K562 (cell line): Measurements from ENCODE around the gene TULP1. TPM values are rescaled to one million over a fixed set of nuclear protein-coding genes. Genes with fewer than 3 reads are reported as not detected.

ENCODE experiments used
- ARID1B ChIP-seq: fragments of 450-650 bp; IDR thresholded peaks from 2 replicates; pipeline ENCODE4 v1.6.1; 2016; ENCODE audit warnings: antibody characterized with exemption, mild to moderate bottlenecking, inconsistent platforms
- BCOR ChIP-seq: fragments of 450-650 bp; IDR thresholded peaks from 2 replicates; pipeline ENCODE4 v1.6.1; 2016
- CBFA2T2 ChIP-seq: fragments of 450-650 bp; conservative IDR thresholded peaks from 2 replicates; pipeline ENCODE4 v1.6.1; 2017; ENCODE audit warnings: mild to moderate bottlenecking
- CBFB ChIP-seq: sonication (generic); formaldehyde crosslinking; IDR thresholded peaks from 2 replicates; pipeline ENCODE4 v1.4.0; 2020; ENCODE audit warnings: mild to moderate bottlenecking, missing genetic modification reagents
- CREB3 ChIP-seq: fragments of 450-650 bp; conservative IDR thresholded peaks from 2 replicates; pipeline ENCODE4 v1.6.1; 2016; ENCODE audit warnings: missing genetic modification characterization, low read depth, mild to moderate bottlenecking, missing compliant biosample characterization, moderate library complexity
- CREB3L1 ChIP-seq: fragments of 450-650 bp; IDR thresholded peaks from 2 replicates; pipeline ENCODE4 v1.6.1; 2014; ENCODE audit warnings: low read depth, mild to moderate bottlenecking, moderate library complexity, borderline replicate concordance
- DMBX1 ChIP-seq: fragments of 250-450 bp; sonication (Bioruptor Pico); IDR thresholded peaks from 2 replicates; pipeline ENCODE4 v1.8.0; 2022; ENCODE audit warnings: inconsistent platforms, mild to moderate bottlenecking, moderate library complexity, borderline replicate concordance
- ETV5 ChIP-seq: sonication (generic); formaldehyde crosslinking; IDR thresholded peaks from 2 replicates; pipeline ENCODE4 v1.4.0; 2020; ENCODE audit warnings: low read depth, mild to moderate bottlenecking, missing genetic modification reagents
- FOXJ2 ChIP-seq: fragments of 200-800 bp; sonication (Bioruptor generic); IDR thresholded peaks from 2 replicates; pipeline ENCODE4 v1.6.1; 2016; ENCODE audit warnings: missing genetic modification characterization, missing compliant biosample characterization
- MCM3 ChIP-seq: fragments of 450-650 bp; IDR thresholded peaks from 2 replicates; pipeline ENCODE4 v1.6.1; 2016
- MECOM ChIP-seq: fragments of 250-450 bp; sonication (Bioruptor Pico); IDR thresholded peaks from 2 replicates; pipeline ENCODE4 v1.8.0; 2022; ENCODE audit warnings: inconsistent platforms
- MEF2D ChIP-seq: conservative IDR thresholded peaks from 2 replicates; pipeline ENCODE4 v1.6.1; 2016; ENCODE audit warnings: low read depth, missing genetic modification characterization, missing compliant biosample characterization
- MYNN ChIP-seq, 2 experiments: sonication (generic); formaldehyde crosslinking in 1 of 2; IDR thresholded peaks; 2 replicates each; pipeline versions ENCODE4 v1.5.0 to v1.6.1; 2016 to 2020; ENCODE audit warnings: antibody characterized with exemption in 1 of 2, missing genetic modification reagents in 1 of 2
- NEUROD1 ChIP-seq: fragments of 150-350 bp; IDR thresholded peaks from 2 replicates; pipeline ENCODE4 v1.6.1; 2014; ENCODE audit warnings: borderline replicate concordance, low read length, low read depth; ENCODE audit not compliant: partially characterized antibody
- PATZ1 ChIP-seq: fragments of 250-450 bp; sonication (Bioruptor Pico); IDR thresholded peaks from 2 replicates; pipeline ENCODE4 v1.5.0; 2020; ENCODE audit warnings: mild to moderate bottlenecking, borderline replicate concordance
- RFX5 ChIP-seq: IDR thresholded peaks from 2 replicates; pipeline ENCODE4 v1.6.1; 2011; ENCODE audit warnings: low read depth, mild to moderate bottlenecking, improper control_type of control experiment, low read length
- SIN3A ChIP-seq, 2 experiments: fragments of 150-350 bp in 1 of 2; IDR thresholded peaks; 2 replicates each; pipeline ENCODE4 v1.6.1; 2011 to 2016; ENCODE audit warnings: borderline replicate concordance in 2 of 2, low read depth in 2 of 2, low read length in 2 of 2, mild to moderate bottlenecking in 2 of 2, moderate library complexity in 2 of 2; ENCODE audit not compliant: control insufficient read depth in 1 of 2
- SMARCA4 ChIP-seq: fragments of 450-650 bp; IDR thresholded peaks from 2 replicates; pipeline ENCODE4 v1.6.1; 2016
- TCF3 ChIP-seq: sonication (generic); formaldehyde crosslinking; IDR thresholded peaks from 2 replicates; pipeline ENCODE4 v1.4.0; 2020; ENCODE audit warnings: mild to moderate bottlenecking, missing genetic modification reagents
- ZKSCAN3 ChIP-seq: fragments of 250-450 bp; sonication (Bioruptor Pico); IDR thresholded peaks from 2 replicates; pipeline ENCODE4 v1.4.0; 2020
- ZNF197 ChIP-seq: fragments of 200-800 bp; sonication (Bioruptor generic); IDR thresholded peaks from 2 replicates; pipeline ENCODE4 v1.6.1; 2016; ENCODE audit warnings: low read depth, missing genetic modification characterization, missing compliant biosample characterization
- ZNF408 ChIP-seq: fragments of 250-450 bp; sonication (Bioruptor Pico); IDR thresholded peaks from 2 replicates; pipeline ENCODE4 v1.4.0; 2020; ENCODE audit warnings: low read depth, mild to moderate bottlenecking, moderate library complexity
- ZNF511 ChIP-seq: sonication (generic); formaldehyde crosslinking; IDR thresholded peaks from 2 replicates; pipeline ENCODE4 v1.8.0; 2022; ENCODE audit warnings: mild to moderate bottlenecking, missing genetic modification reagents
- ZNF77 ChIP-seq: fragments of 250-450 bp; sonication (Bioruptor Pico); IDR thresholded peaks from 2 replicates; pipeline ENCODE4 v1.5.0; 2020
- polyA plus RNA-seq, 8 experiments: library from polyadenylated mRNA; depleted of rRNA in 4 of 8; stranded (reverse) in 5 of 8; unstranded in 3 of 8; fragments of >200 nt; fragmentation: Nextera tagmentation in 2 of 8; fragmentation: Illumina TruSeq in 1 of 8; extraction: Ambion mirVana in 2 of 8; extraction: Trizol in 1 of 8; gene quantifications; 2 replicates each; pipeline versions ENCODE4 v1.2.1 to v1.2.3, GENCODE V29; 2011 to 2014; ENCODE audit warnings: inconsistent platforms in 1 of 8, missing spikeins in 1 of 8
- total RNA-seq, 7 experiments: library from RNA; depleted of rRNA in 6 of 7; stranded (reverse); fragments of >200 nt in 6 of 7; fragmentation: Illumina TruSeq in 2 of 7; extraction: Trizol in 2 of 7; gene quantifications; 2 replicates each; pipeline versions ENCODE4 v1.2.1 to v1.2.3, GENCODE V29; 2011 to 2021; ENCODE audit warnings: low replicate concordance in 1 of 7

TULP1 gene
- total and polyA plus RNA-seq, 9 of the 15 experiments (the other 6 are each of a cell fraction or from before 2014, with no cell fraction given) = 0.06 to 0.17 (median 0.09) TPM; not detected in 6

- TF ChIP-seq NEUROD1 = peak; percentile 25
- TF ChIP-seq CBFA2T2 = peak; percentile 51; the same call in 1 of the 2 replicates
- no peak for TF ChIP-seq MCM3
- TF ChIP-seq SMARCA4 = peak; percentile 69
- TF ChIP-seq MECOM (CRISPR knock-in tag) = no peak
- no peak for TF ChIP-seq ZKSCAN3 (CRISPR knock-in tag)
- no peak for TF ChIP-seq FOXJ2 (tag)
- no peak for TF ChIP-seq TCF3
- peak; percentile 43; the same call in 1 of the 2 replicates for TF ChIP-seq BCOR
- peak; percentile 66; the same call in 1 of the 2 replicates for TF ChIP-seq CBFB (CRISPR knock-in tag)
- TF ChIP-seq ZNF511 (CRISPR knock-in tag) = peak; percentile 95; the same call in 1 of the 2 replicates
- no peak for TF ChIP-seq CREB3 (tag)
- no peak for TF ChIP-seq ZNF408 (CRISPR knock-in tag)
- TF ChIP-seq MEF2D (tag) = no peak
- TF ChIP-seq ZNF197 = no peak
- peak; percentile 67; the same call in 1 of the 2 replicates for TF ChIP-seq DMBX1 (CRISPR knock-in tag)
- TF ChIP-seq ZNF77 = no peak
- TF ChIP-seq SIN3A (IDR thresholded peaks at IDR 0.05; ENCODE audit: borderline replicate concordance in 2 of 2, control insufficient read depth in 1 of 2, low read depth in 2 of 2, low read length in 2 of 2) = no peak
- TF ChIP-seq RFX5 = no peak
- TF ChIP-seq PATZ1 (CRISPR knock-in tag) = no peak
- peak; percentile 63; the same call in 1 of the 2 replicates for TF ChIP-seq CREB3L1
- TF ChIP-seq ARID1B = peak; percentile 50; the same call in 1 of the 2 replicates
- TF ChIP-seq MYNN (IDR thresholded peaks at IDR 0.05) = no peak; the same call in 1 of the 2 replicates
- TF ChIP-seq MYNN (CRISPR knock-in tag; IDR thresholded peaks at IDR 0.05) = no peak
- peak; percentile 66; the same call in 1 of the 2 replicates for TF ChIP-seq ETV5 (CRISPR knock-in tag)
These were observed 14.9 kb downstream of the TULP1 start (continued) for GRCh38 chr6:35497571-35498421.
